Measurements from ENCODE around the gene XCR1.

- no peak for TF ChIP-seq CTCF (IDR thresholded peaks at IDR 0.05; ENCODE audit: poor library complexity)
- no peak for TF ChIP-seq EZH2 (IDR thresholded peaks at IDR 0.05; ENCODE audit: borderline replicate concordance)
Observed at GRCh38 chr3:46012246-46012645, 15.0 kb downstream of the XCR1 start.
